Measurements from ENCODE around the gene FOSL2.

The FOSL2 gene

DNA sequence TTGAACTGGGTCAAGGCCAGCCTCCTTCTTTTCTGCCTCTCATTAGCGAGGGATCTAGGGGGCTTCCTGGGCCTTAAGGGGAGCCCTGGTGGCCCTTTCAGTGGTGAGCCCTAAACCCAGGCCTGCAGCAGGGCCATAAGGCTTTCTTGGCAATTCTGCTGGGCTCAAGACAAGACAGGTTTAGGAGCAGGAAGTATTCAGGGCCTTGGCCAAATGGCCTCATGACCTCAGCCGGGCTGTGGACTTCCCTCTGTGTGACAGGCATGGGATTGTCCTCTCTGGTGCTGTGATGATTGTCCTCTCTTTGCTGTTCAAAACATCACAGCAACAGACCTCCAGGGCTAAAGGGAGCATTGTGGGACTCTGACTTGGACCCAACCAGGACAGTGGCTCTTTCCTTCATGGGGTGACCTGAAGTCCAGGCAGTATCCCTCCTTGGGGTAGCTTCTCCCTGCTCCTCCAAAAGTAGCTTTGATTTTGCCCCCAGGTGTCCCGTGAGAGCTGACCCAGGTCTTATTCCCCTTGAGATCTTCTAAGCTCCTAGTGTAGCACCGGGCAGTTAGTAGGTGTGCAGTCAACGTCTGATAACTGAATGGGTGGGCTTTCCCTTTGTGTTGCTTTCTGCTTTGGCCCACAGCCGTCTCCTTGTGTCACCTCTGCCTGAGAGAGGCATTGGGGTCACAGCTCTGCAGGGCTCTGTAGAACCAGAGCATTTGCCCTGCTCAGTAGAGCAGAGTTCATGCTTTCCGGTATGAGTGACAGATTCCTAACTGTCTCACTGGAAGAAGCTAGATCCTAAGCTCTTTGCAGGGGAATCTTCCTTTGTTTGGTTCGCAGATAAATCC lies 14.7 kb downstream of the FOSL2 start:
- no peak for TF ChIP-seq RAD21 (IDR thresholded peaks at IDR 0.05; ENCODE audit: low read depth)
- TF ChIP-seq NFIC (IDR thresholded peaks at IDR 0.05) = no peak

DNA sequence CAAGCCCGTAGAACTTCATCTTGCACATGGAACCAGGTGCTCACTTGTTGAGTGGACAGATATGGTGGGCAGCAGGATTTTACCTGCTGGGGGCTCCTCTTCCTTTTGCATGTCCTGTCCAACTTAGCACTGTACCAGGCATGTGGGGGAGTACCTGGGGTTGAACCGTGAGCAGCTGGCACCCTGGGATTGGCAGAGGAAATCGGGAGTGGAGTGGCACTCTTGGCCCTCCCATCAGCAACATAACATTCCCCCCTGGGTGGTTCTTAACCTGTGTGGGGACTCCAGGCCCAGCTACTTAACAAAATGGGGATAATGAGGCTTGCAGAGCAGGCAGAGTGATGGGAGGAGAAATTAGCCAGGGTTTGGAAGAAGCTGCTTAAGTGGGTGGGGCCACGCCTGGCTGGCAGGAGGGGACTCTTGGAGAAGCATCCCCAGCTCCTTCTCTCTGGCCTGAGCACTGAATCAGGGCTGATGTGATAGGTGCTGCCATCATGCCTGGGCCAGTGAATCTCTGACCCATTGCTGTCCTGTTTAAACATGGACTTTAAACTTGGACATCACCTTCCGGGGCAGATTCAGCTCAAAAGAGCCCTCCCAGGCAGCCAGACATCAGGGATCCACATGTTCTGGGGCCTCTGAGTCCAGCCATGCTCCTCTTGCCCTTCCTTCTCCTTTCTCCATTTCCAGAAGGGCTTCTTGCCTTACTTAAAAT lies 15.5 kb downstream of the FOSL2 start:
- no peak for TF ChIP-seq TEAD4 (IDR thresholded peaks at IDR 0.05)
- TF ChIP-seq RAD21 (IDR thresholded peaks at IDR 0.05; ENCODE audit: low read depth) = no peak
- no peak for TF ChIP-seq EGR1 (IDR thresholded peaks at IDR 0.05)
- no peak for TF ChIP-seq TAF1 (IDR thresholded peaks at IDR 0.05; ENCODE audit: low read depth)
- no peak for TF ChIP-seq TCF12 (IDR thresholded peaks at IDR 0.05; ENCODE audit: low read depth)
- no peak for TF ChIP-seq YY1 (IDR thresholded peaks at IDR 0.05; ENCODE audit: low read depth)
- TF ChIP-seq USF1 (IDR thresholded peaks at IDR 0.05) = no peak
- TF ChIP-seq MAX (IDR thresholded peaks at IDR 0.05) = no peak
- TF ChIP-seq CEBPB (IDR thresholded peaks at IDR 0.05) = no peak
- TF ChIP-seq REST (IDR thresholded peaks at IDR 0.05; ENCODE audit: low read depth) = no peak
- TF ChIP-seq ZBTB7A (IDR thresholded peaks at IDR 0.05; ENCODE audit: low read depth) = no peak
- no peak for TF ChIP-seq CREB1 (IDR thresholded peaks at IDR 0.05; ENCODE audit: low read depth)
- no peak for TF ChIP-seq FOXM1 (IDR thresholded peaks at IDR 0.05; ENCODE audit: borderline replicate concordance, low read depth)
- no peak for TF ChIP-seq EP300 (IDR thresholded peaks at IDR 0.05; ENCODE audit: borderline replicate concordance)
- no peak for TF ChIP-seq NFIC (IDR thresholded peaks at IDR 0.05)

- TF ChIP-seq TCF12 (IDR thresholded peaks at IDR 0.05; ENCODE audit: low read depth) (no peak), NFIC (IDR thresholded peaks at IDR 0.05) (no peak), REST (IDR thresholded peaks at IDR 0.05; ENCODE audit: low read depth) (no peak), EGR1 (IDR thresholded peaks at IDR 0.05) (no peak), YY1 (IDR thresholded peaks at IDR 0.05; ENCODE audit: low read depth) (no peak), TAF1 (IDR thresholded peaks at IDR 0.05; ENCODE audit: low read depth) (no peak), CEBPB (IDR thresholded peaks at IDR 0.05) (no peak), EP300 (IDR thresholded peaks at IDR 0.05; ENCODE audit: borderline replicate concordance) (no peak), RAD21 (IDR thresholded peaks at IDR 0.05; ENCODE audit: low read depth) (no peak), ZBTB7A (IDR thresholded peaks at IDR 0.05; ENCODE audit: low read depth) (no peak), FOXM1 (IDR thresholded peaks at IDR 0.05; ENCODE audit: borderline replicate concordance, low read depth) (no peak), TEAD4 (IDR thresholded peaks at IDR 0.05) (no peak), MAX (IDR thresholded peaks at IDR 0.05) (no peak), CREB1 (IDR thresholded peaks at IDR 0.05; ENCODE audit: low read depth) (no peak), USF1 (IDR thresholded peaks at IDR 0.05) (no peak)
Observed at GRCh38 chr2:28408764-28409599, 16.3 kb downstream of the FOSL2 start.

- TF ChIP-seq NFIC (IDR thresholded peaks at IDR 0.05) (no peak), FOXM1 (IDR thresholded peaks at IDR 0.05; ENCODE audit: borderline replicate concordance, low read depth) (no peak), USF1 (IDR thresholded peaks at IDR 0.05) (no peak), TCF12 (IDR thresholded peaks at IDR 0.05; ENCODE audit: low read depth) (no peak)
Observed at GRCh38 chr2:28411166-28411755, 18.6 kb downstream of the FOSL2 start.
